SU-DHL-6 (cell line): ENCODE data around the gene ASTN2.
"Not testable (repeated sequence)": the region's sequence is repeated elsewhere in the genome, so short reads cannot be mapped to it uniquely, and the experiment has no call there.

Experiments
- H2AFZ ChIP-seq: fragments of 200-600 bp; sonication (generic); 2 replicates; pipeline ENCODE4 v1.6.1; 2014; ENCODE audit warnings: low read depth, mild to moderate bottlenecking, moderate library complexity, mixed read lengths, antibody characterized with exemption, low read length; ENCODE audit not compliant: severe bottlenecking
- H3F3A ChIP-seq: fragments of 200-600 bp; shearing (Covaris generic); 2 replicates; pipeline ENCODE4 v1.6.0; 2016; ENCODE audit warnings: antibody characterized with exemption, mild to moderate bottlenecking; ENCODE audit not compliant: insufficient read depth
- H3K27ac ChIP-seq: fragments of 200-600 bp; sonication (generic); 2 replicates; pipeline ENCODE4 v1.5.1; 2016; ENCODE audit warnings: low read depth, mild to moderate bottlenecking, low read length, moderate library complexity, mixed read lengths
- H3K27me3 ChIP-seq: fragments of 200-600 bp; sonication (generic), shearing (Covaris generic); 2 replicates; pipeline ENCODE4 v1.6.0; 2014; ENCODE audit warnings: mild to moderate bottlenecking, low read length
- H3K36me3 ChIP-seq: fragments of 200-600 bp; sonication (generic); 2 replicates; pipeline ENCODE4 v1.6.1; 2014; ENCODE audit warnings: mild to moderate bottlenecking, low read length, mixed read lengths
- H3K4me2 ChIP-seq: fragments of 300-600, 200-600 bp; shearing (Covaris generic), sonication (generic); 2 replicates; pipeline ENCODE4 v1.6.0; 2014; ENCODE audit warnings: low read length, low read depth, mild to moderate bottlenecking; ENCODE audit not compliant: poor library complexity, severe bottlenecking
- H3K4me3 ChIP-seq: fragments of 200-600 bp; sonication (generic); 2 replicates; pipeline ENCODE4 v1.5.1; 2014; ENCODE audit warnings: antibody characterized with exemption, low read length, mild to moderate bottlenecking, mixed read lengths; ENCODE audit not compliant: insufficient read depth, poor library complexity, severe bottlenecking
- H3K79me2 ChIP-seq: fragments of 200-600 bp; sonication (generic); 2 replicates; pipeline ENCODE4 v1.6.1; 2014; ENCODE audit warnings: mild to moderate bottlenecking, low read length, moderate library complexity; ENCODE audit not compliant: insufficient read depth
- H3K9ac ChIP-seq: fragments of 200-600 bp; sonication (generic); 2 replicates; pipeline ENCODE4 v1.7.0; 2014; ENCODE audit warnings: mild to moderate bottlenecking, low read length
- H3K9me2 ChIP-seq: fragments of 200-600 bp; sonication (generic); replicated peaks from 2 replicates; pipeline ENCODE4 v1.6.1; 2014; ENCODE audit warnings: low read length; ENCODE audit not compliant: insufficient read depth
- H3K9me3 ChIP-seq: fragments of 200-600 bp; sonication (generic); 2 replicates; pipeline ENCODE4 v1.6.1; 2014; ENCODE audit warnings: low read length, mixed read lengths; ENCODE audit not compliant: insufficient read depth
- H4K20me1 ChIP-seq: fragments of 200-600 bp; sonication (generic); 2 replicates; pipeline ENCODE4 v1.6.1; 2014; ENCODE audit warnings: low read depth, mild to moderate bottlenecking, antibody characterized with exemption, low read length, moderate library complexity, mixed read lengths
- EZH2phosphoT487 ChIP-seq: fragments of 200-600 bp; sonication (generic), shearing (Covaris generic); conservative IDR thresholded peaks from 2 replicates; pipeline ENCODE4 v1.6.1; 2018; ENCODE audit warnings: mild to moderate bottlenecking, antibody characterized with exemption, low read length, moderate library complexity, mixed read lengths
- TF ChIP-seq, protein P1 (sequence below): fragments of 200-600 bp; sonication (generic); IDR thresholded peaks from one replicate; pipeline ENCODE4 v1.5.1; 2017; ENCODE audit warnings: antibody characterized with exemption, mild to moderate bottlenecking, low read length, moderate library complexity; ENCODE audit not compliant: insufficient read depth, poor library complexity, severe bottlenecking

Gene ASTN2

DNA sequence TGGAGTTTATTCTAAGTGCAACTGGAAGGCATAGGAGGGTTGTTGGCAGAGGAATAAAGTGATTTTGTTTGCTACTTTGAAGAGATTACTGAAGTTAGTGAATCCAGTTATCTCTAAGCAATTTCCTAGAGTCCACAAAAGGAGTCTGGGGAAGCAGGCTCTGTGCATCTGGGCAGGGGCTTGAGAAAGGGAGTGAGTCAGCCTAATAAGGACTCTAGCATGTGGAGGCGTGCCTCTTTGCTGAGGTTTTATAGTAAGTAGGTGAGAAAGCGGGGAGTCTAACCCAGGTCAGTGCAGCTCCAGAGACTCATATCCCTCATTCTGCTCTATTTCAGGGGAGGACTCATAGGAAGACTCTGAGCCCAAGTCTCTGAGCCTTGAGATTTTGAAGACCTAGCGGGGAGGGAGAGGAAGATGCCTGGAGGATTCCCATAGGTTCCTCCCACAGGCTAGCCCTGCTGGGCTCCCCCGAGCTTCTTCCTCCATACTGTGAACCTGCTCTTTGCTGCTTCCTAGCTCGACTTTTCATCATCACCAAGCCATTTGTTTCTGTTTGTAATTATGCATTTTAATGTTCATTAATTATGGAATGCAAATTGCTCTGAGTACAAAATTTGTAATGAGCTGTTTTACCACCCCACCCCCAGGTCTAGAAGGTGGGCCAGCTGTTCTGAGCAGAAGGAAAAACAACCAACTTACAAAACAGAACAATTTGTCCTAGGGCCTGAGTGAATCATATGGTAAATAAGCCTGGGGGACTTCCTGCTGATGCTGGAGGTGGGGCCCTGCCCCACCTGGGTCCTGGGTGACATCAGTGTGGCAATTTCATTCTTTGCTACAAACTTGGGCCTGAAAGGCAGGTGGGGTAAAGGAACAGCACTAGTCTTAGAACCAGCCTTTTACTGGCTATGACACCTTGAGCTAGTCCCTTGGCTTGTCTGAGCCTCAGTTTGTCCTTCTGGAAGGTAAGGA lies 577.6 kb downstream of the ASTN2 start:
- TF ChIP-seq EZH2phosphoT487: no peak
- no peaks in the 10 kb centered on the region for H3K27me3 ChIP-seq
- no peak overlapping the region for H3K4me2 ChIP-seq
- H3K36me3 ChIP-seq: no peaks in the 10 kb centered on the region
- H3K9ac ChIP-seq: no peak overlapping the region
- no peaks in the 10 kb centered on the region for H3K9me2 ChIP-seq
- no peak overlapping the region for H3K4me3 ChIP-seq
- H3F3A ChIP-seq: no peaks in the 10 kb centered on the region
- no peaks in the 10 kb centered on the region for H4K20me1 ChIP-seq
- H2AFZ ChIP-seq: no peak overlapping the region
- no peaks in the 10 kb centered on the region for H3K9me3 ChIP-seq
- H3K79me2 ChIP-seq: no peaks in the 10 kb centered on the region
- H3K27ac ChIP-seq: no peak overlapping the region

- not testable (repeated sequence) for H4K20me1 ChIP-seq, H3K9me3 ChIP-seq, H3K9ac ChIP-seq, H3K4me3 ChIP-seq, H2AFZ ChIP-seq, H3K4me2 ChIP-seq, H3K36me3 ChIP-seq, H3K27ac ChIP-seq, H3F3A ChIP-seq, H3K9me2 ChIP-seq, H3K79me2 ChIP-seq, H3K27me3 ChIP-seq
Measured at GRCh38 chr9:116830321-116830720, 584.5 kb downstream of the ASTN2 start.

DNA sequence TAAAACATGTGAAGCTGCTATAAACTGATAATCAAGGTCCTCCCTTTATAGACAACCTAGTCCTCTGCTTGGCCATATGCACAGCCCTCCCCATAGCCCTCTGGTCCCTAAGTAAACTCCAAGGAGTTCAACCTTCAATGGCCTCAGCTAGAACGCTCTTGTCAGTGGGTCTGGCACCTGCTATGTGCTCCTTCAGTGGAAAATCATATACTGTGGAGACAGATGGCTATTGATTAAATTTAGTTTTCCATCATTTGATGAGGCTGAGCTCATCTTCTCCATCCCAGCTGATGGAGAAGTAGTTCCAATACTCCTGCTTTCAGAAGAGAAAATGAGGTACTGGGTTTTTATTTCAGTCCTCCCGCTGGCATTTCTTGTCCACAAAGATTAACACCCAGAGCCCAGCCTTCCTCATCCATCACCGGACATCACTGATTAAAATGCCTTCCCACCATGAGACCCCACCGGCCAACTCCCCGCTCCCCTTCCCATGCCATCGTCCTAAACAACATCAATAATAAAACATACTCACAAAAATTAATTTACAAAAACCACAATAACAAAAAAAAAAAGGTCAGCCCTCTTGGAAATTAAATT lies 593.1 kb downstream of the ASTN2 start:
- no peaks in the 10 kb centered on the region for H3K9me2 ChIP-seq
- H4K20me1 ChIP-seq: no peaks in the 10 kb centered on the region
- TF ChIP-seq, protein P1, sequence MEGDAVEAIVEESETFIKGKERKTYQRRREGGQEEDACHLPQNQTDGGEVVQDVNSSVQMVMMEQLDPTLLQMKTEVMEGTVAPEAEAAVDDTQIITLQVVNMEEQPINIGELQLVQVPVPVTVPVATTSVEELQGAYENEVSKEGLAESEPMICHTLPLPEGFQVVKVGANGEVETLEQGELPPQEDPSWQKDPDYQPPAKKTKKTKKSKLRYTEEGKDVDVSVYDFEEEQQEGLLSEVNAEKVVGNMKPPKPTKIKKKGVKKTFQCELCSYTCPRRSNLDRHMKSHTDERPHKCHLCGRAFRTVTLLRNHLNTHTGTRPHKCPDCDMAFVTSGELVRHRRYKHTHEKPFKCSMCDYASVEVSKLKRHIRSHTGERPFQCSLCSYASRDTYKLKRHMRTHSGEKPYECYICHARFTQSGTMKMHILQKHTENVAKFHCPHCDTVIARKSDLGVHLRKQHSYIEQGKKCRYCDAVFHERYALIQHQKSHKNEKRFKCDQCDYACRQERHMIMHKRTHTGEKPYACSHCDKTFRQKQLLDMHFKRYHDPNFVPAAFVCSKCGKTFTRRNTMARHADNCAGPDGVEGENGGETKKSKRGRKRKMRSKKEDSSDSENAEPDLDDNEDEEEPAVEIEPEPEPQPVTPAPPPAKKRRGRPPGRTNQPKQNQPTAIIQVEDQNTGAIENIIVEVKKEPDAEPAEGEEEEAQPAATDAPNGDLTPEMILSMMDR: no peak
- TF ChIP-seq EZH2phosphoT487: no peak
- H3K27me3 ChIP-seq: no peaks in the 10 kb centered on the region
- H3K9ac ChIP-seq: no peak overlapping the region
- no peak overlapping the region for H3K4me2 ChIP-seq
- no peaks in the 10 kb centered on the region for H3K9me3 ChIP-seq
- H3K36me3 ChIP-seq: no peaks in the 10 kb centered on the region
- H2AFZ ChIP-seq: no peak overlapping the region
- H3F3A ChIP-seq: no peaks in the 10 kb centered on the region
- no peaks in the 10 kb centered on the region for H3K79me2 ChIP-seq
- no peak overlapping the region for H3K4me3 ChIP-seq
- H3K27ac ChIP-seq: no peak overlapping the region

DNA sequence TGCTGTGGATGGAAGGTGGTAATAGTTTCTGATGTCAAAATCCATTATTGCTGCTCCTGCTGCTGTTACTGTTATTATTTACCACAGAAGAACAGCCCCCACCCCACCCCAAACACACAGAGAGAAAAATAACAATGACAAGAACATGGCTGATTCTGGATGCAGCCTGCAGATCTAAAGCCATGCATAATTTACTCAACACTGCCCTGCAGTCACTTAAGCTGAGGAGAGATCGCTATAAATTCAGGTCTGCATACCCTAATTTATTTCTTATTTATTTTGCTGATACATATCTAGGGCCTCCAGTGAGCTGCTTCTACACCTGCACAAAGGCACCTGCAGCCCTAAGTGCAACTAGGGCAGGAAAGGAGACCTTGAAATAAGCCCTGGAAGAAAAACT lies 595.7 kb downstream of the ASTN2 start:
- H3K4me3 ChIP-seq: no peak overlapping the region
- H4K20me1 ChIP-seq: no peaks in the 10 kb centered on the region
- H2AFZ ChIP-seq: no peak overlapping the region
- H3K9me3 ChIP-seq: 0 out of 2 replicates have a peak, but pooled peaks cover 3% of the 10 kb centered on the region
- H3K27me3 ChIP-seq: no peaks in the 10 kb centered on the region
- no peak overlapping the region for H3K9ac ChIP-seq
- TF ChIP-seq, protein P1: no peak
- no peak for TF ChIP-seq EZH2phosphoT487
- no peaks in the 10 kb centered on the region for H3K79me2 ChIP-seq
- H3K36me3 ChIP-seq: no peaks in the 10 kb centered on the region
- no peak overlapping the region for H3K27ac ChIP-seq
- no peak overlapping the region for H3K4me2 ChIP-seq
- H3K9me2 ChIP-seq: no peaks in the 10 kb centered on the region
- H3F3A ChIP-seq: no peaks in the 10 kb centered on the region
